ENCODE results near the gene NEFH. TPM values are rescaled to one million over a fixed set of nuclear protein-coding genes. Genes with fewer than 3 reads are reported as not detected.

Gene NEFH
- total RNA-seq, 1 experiment from 2014 or later: 22.0 TPM

DNA sequence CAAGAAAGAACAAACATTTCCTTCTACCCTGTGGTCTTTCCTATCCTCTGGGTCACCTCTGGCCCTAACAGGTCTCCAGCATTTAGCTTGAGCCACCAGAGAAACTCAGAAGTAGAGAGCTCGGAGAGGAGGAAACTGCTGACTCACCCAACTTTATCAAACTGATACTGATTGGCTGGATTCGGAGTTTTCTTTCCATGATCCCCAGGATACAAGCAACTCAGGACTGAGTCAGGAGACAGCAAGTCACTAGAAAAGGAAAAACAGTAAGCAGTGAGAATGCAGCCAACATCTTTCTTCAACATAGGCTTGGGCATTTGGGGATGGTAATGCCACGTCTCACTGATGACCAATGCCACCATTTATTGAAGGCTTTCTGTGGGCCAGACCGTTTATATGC, 40.8 kb downstream of the NEFH start:
- DNase-seq (ENCODE audit: low spot score): no peak
- TF ChIP-seq, protein P1, sequence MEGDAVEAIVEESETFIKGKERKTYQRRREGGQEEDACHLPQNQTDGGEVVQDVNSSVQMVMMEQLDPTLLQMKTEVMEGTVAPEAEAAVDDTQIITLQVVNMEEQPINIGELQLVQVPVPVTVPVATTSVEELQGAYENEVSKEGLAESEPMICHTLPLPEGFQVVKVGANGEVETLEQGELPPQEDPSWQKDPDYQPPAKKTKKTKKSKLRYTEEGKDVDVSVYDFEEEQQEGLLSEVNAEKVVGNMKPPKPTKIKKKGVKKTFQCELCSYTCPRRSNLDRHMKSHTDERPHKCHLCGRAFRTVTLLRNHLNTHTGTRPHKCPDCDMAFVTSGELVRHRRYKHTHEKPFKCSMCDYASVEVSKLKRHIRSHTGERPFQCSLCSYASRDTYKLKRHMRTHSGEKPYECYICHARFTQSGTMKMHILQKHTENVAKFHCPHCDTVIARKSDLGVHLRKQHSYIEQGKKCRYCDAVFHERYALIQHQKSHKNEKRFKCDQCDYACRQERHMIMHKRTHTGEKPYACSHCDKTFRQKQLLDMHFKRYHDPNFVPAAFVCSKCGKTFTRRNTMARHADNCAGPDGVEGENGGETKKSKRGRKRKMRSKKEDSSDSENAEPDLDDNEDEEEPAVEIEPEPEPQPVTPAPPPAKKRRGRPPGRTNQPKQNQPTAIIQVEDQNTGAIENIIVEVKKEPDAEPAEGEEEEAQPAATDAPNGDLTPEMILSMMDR (conservative IDR thresholded peaks at IDR 0.05; ENCODE audit: low read depth, low read length): no peak
- no peak for TF ChIP-seq EZH2 (IDR thresholded peaks at IDR 0.05; ENCODE audit: borderline replicate concordance, low read depth, low read length, poor library complexity, severe bottlenecking)
- no TSS peak for BruUV-seq (replicated peaks)
- ChIA-PET POLR2A (ENCODE audit: low non-redundant PET) (no interaction called here), CTCF (no interaction called here)
- no peaks in the 10 kb centered on the region for H3K27me3 ChIP-seq (replicated peaks; ENCODE audit: insufficient read depth, low read depth, low read length, poor library complexity)
- H3K4me1 ChIP-seq (ENCODE audit: insufficient read depth, low read length, poor library complexity, severe bottlenecking): no peaks in the 10 kb centered on the region
- H3K36me3 ChIP-seq (ENCODE audit: insufficient read depth, low read length, poor library complexity, severe bottlenecking): peaks cover 60% of the 10 kb centered on the region
- H3K4me3 ChIP-seq (ENCODE audit: low read depth, low read length, poor library complexity, severe bottlenecking): no peak overlapping the region
- no peak overlapping the region for H3K27ac ChIP-seq (ENCODE audit: low read depth, low read length, poor library complexity, severe bottlenecking)
- intact Hi-C loops (cut with micrococcal nuclease; ENCODE audit: unreplicated experiment): no loop called here
- no peaks in the 10 kb centered on the region for H3K9me3 ChIP-seq (ENCODE audit: low read depth, low read length, poor library complexity, severe bottlenecking)

- Histone ChIP-seq H3K4me3 (ENCODE audit: low read depth, low read length, poor library complexity, severe bottlenecking) (no peak overlapping the region), H3K27ac (ENCODE audit: low read depth, low read length, poor library complexity, severe bottlenecking) (no peak overlapping the region), H3K36me3 (ENCODE audit: insufficient read depth, low read length, poor library complexity, severe bottlenecking) (peaks cover 58% of the 10 kb centered on the region), H3K4me1 (ENCODE audit: insufficient read depth, low read length, poor library complexity, severe bottlenecking) (no peaks in the 10 kb centered on the region), H3K27me3 (replicated peaks; ENCODE audit: insufficient read depth, low read depth, low read length, poor library complexity) (no peaks in the 10 kb centered on the region), H3K9me3 (ENCODE audit: low read depth, low read length, poor library complexity, severe bottlenecking) (no peaks in the 10 kb centered on the region)
- DNase-seq (ENCODE audit: low spot score): no peak
- intact Hi-C loops (cut with micrococcal nuclease; ENCODE audit: unreplicated experiment): no loop called here
- ChIA-PET CTCF (no interaction called here), POLR2A (ENCODE audit: low non-redundant PET) (no interaction called here)
- no peak for TF ChIP-seq EZH2 (IDR thresholded peaks at IDR 0.05; ENCODE audit: borderline replicate concordance, low read depth, low read length, poor library complexity, severe bottlenecking)
- TF ChIP-seq, protein P1 (conservative IDR thresholded peaks at IDR 0.05; ENCODE audit: low read depth, low read length): no peak
- BruUV-seq (replicated peaks): no TSS peak
Observed at GRCh38 chr22:29521526-29521925, 41.5 kb downstream of the NEFH start.

DNA sequence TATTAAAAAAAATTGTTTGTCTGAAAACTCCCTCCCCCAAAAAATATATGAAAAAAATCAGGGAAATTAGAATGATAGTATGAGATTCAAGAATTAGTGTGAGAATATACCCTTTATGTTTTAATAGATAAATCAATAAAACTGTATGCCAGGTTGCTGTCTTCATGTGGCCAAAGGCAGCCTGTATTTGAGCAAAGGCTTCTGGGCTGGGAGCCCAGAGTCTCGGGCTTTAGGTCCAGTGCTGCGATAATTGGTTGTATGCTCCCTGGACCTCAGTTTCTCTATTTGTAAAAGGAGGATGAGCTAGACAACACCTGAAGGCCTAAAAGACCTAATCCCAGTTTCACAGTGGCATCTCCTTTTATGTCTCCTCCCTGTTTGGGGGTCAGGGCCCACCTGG, 43.7 kb downstream of the NEFH start:
- peaks cover 62% of the 10 kb centered on the region for H3K36me3 ChIP-seq (ENCODE audit: insufficient read depth, low read length, poor library complexity, severe bottlenecking)
- intact Hi-C loops (cut with micrococcal nuclease; ENCODE audit: unreplicated experiment): no loop called here

More for the DNA sequence above, 43.7 kb downstream of the NEFH start:
- Histone ChIP-seq H3K9me3 (ENCODE audit: low read depth, low read length, poor library complexity, severe bottlenecking) (no peaks in the 10 kb centered on the region), H3K4me3 (ENCODE audit: low read depth, low read length, poor library complexity, severe bottlenecking) (no peak overlapping the region), H3K4me1 (ENCODE audit: insufficient read depth, low read length, poor library complexity, severe bottlenecking) (no peaks in the 10 kb centered on the region), H3K27ac (ENCODE audit: low read depth, low read length, poor library complexity, severe bottlenecking) (no peak overlapping the region), H3K27me3 (replicated peaks; ENCODE audit: insufficient read depth, low read depth, low read length, poor library complexity) (no peaks in the 10 kb centered on the region)
- TF ChIP-seq, protein P1 (conservative IDR thresholded peaks at IDR 0.05; ENCODE audit: low read depth, low read length): no peak
- no peak for TF ChIP-seq EZH2 (IDR thresholded peaks at IDR 0.05; ENCODE audit: borderline replicate concordance, low read depth, low read length, poor library complexity, severe bottlenecking)
- CTCF ChIA-PET: no interaction called here
- BruUV-seq (replicated peaks): no TSS peak
- POLR2A ChIA-PET (ENCODE audit: low non-redundant PET): no interaction called here
- DNase-seq (ENCODE audit: low spot score): no peak

Measured in A673 (cell line).